Astrocyte of the cerebellum (primary cell): Measurements from ENCODE around the gene RNF115.

Experiments used
- DNase-seq: peaks from one replicate; pipeline ENCODE4 v3.0.0-alpha.2; 2011; ENCODE audit warnings: low read depth
- H3K4me3 ChIP-seq: 2 replicates; pipeline ENCODE4 v1.5.1; 2011; ENCODE audit warnings: mild to moderate bottlenecking, low read depth, low read length, moderate library complexity
- CTCF ChIP-seq: IDR thresholded peaks from 2 replicates; pipeline ENCODE4 v1.5.1; 2012; ENCODE audit warnings: low read length, low read depth, moderate library complexity, mild to moderate bottlenecking; ENCODE audit errors: missing control alignments
- in situ Hi-C: cut with HindIII; loops from 2 replicates; pipeline ENCODE4 v1.10.0; 2017; ENCODE audit warnings: low sequenced_read_pairs

The RNF115 gene

DNA sequence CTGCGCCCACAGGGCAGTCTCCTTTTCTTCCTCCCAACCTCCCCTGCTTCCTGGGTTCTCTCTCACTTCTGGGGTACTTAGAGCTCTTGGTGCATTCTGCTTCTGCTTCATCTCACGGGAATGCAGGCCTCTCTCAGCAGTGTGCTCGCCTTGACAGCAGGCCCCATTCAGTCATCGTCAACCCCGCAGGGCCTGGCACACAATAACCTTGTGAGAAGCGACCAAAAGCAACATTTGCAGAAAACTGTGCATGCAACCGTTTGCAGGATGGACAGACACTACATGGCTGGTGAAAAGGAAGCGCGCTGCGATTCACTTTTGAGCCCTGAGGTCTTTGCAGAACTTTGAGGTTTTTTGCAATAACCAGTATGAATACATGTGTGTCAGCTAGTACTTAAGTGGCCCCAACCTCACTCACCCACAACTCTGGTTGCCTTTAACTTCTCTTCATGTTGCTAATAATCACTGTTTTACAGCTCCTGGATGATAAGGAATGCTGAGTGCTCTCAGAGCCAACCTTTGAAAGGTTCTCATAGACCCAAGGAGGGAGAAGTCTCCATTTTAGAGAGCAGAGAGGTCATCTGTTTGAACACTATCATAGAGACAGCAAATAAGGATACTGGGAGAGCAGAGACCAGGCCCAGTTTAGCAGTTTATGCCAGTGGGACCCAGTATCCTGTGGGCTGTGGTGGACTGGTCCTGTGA is 107.1 kb downstream of the RNF115 start:
- H3K4me3 ChIP-seq = no peak overlapping the region
- no peak for TF ChIP-seq CTCF
- no peak for DNase-seq
- in situ Hi-C loops = no loop called here

DNA sequence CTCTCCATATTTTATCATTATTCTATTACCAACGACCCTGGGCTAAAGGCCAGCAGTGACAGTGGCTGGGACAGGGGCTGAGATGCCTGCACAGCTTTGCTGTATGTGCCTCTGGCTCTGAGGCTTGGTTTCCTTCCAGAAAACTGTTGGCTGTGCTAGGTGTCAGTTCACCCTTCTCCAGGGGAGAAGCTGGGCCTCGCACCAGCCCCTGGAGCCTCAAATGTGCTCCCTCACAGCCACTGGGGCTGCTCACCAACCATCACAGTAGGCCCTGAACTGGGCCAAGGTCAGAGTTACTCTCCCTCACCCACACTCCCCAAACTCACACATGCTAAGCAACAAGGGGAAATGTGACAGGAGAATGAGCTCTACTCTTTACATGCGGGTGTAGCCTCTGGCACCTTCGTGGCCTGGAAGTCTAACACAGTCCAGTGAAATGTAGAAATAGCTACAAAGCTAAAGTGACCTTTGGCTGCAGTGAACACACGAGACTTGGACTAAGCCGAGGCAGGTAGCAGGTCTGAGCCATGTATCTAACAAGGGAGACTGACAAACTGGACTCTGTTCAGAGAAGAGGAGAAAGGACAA is 109.3 kb downstream of the RNF115 start:
- no peak for DNase-seq
- H3K4me3 ChIP-seq = no peak overlapping the region
- in situ Hi-C loops = no loop called here
- no peak for TF ChIP-seq CTCF

DNA sequence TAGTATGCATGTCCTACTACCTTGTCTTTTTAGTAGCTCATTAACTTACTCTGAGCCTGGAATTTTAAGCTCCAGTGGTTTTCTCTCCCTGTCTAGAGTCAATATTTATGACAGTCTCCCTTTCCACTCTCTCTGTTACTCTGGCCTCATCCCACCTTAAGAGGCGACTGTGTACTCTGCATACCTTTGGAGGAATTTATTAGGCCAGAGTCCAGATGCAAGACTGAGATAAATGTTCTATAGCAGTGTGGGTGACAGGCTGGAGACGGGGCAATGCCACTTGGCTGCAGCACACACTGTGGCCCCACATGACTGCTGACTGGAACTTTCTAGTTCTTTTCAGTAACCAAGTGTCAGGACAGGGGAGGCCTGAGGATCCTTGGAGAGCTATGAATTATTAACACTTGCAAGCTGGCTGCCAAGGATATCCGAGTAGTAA is 112.7 kb downstream of the RNF115 start:
- DNase-seq = no peak
- in situ Hi-C loops = no loop called here
- no peak for TF ChIP-seq CTCF
- H3K4me3 ChIP-seq = no peak overlapping the region

- DNase-seq = no peak
- no peak overlapping the region for H3K4me3 ChIP-seq
- in situ Hi-C loops = no loop called here
- TF ChIP-seq CTCF = no peak
Measured at GRCh38 chr1:145710291-145711027, 113.4 kb downstream of the RNF115 start.

GRCh38 chr1:145708063-145708462 is 115.8 kb downstream of the RNF115 start:
- no peak for DNase-seq
- in situ Hi-C loops = no loop called here
- no peak for TF ChIP-seq CTCF
- no peak overlapping the region for H3K4me3 ChIP-seq

DNA sequence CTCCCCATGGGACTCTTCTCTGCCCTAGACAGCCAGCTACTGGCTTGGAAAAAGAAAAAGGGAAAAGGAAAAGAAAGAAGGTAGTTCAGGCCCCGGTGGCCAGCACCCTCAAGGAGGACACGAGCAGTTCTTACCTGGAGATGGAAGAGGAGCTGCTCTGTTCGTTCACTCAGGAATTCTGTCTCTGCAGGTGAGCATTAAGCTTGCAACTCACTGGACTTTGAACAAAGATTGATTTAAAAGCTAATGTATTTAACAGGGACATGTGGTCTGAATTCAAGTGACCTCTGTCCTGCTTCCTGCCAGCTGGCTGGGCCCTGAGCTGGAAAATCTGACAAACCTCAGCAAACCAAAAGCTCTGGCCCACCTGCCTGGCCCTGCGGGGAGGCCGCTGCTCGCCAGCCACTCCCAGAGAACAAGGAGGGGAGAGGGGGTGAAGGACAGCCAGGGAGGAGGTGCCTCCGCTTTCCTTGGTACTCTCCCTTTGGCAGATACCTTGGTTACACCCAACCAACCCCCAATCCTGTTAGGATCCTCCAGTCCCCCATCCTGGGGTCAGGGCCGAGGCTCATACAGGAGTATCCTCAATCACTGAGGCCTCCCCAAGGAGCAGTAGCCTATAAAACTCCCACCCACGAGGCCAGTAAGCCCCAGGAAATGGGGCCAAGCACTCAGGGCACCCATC is 116.6 kb downstream of the RNF115 start, which contains the start of gene PDZK1:
PDZK1 (minus strand) TSS at position 186 of the 685 bp plus-strand sequence. CDS start 19,347 bp downstream, outside the sequence.
- no peak within 1 kb of the TSS for H3K4me3 ChIP-seq
- TF ChIP-seq CTCF = no peak
- in situ Hi-C loops = no loop called here
- no peak for DNase-seq
